Loucy (cell line): ENCODE results near the gene HLA-DOA.

Experiments used
- EZH2phosphoT487 ChIP-seq: fragments of 200-600 bp; IDR thresholded peaks from 2 replicates; pipeline ENCODE4 v1.6.1; 2018; ENCODE audit warnings: antibody characterized with exemption, mild to moderate bottlenecking, moderate library complexity, borderline replicate concordance
- TF ChIP-seq, protein P1 (sequence below): fragments of 200-600 bp; sonication (generic); conservative IDR thresholded peaks from 2 replicates; pipeline ENCODE4 v1.5.1; 2014; ENCODE audit warnings: mild to moderate bottlenecking, antibody characterized with exemption, low read length

DNA sequence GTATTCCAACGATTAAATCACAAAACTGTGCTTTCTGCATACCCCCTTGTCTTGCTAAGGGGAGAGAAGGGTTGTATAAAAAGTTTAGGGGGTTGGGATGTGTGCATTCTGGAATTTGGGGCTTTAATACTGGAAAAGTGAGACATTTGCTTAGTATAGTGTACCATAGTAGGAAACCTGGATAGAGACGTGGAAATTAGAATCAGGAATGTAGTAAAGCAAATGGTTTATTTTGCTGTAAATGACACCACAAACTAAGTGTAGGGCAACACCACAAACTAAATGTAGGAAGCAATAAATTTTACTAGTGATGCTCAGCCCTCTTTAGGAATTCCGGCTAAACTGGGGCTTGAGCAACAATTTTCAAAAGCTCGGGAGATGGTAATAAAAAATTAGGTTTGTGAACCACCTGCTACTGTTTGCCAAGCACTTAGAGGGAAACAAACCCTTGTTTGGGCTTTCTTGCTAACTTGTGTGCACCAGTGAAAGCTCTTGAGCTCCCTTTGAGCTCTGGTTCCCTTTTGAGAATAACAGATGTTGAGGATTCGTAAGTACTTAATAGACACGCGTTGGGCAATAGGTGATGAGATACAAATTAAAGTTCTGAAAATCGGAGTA, 27.2 kb downstream of the HLA-DOA start:
- TF ChIP-seq, protein P1, sequence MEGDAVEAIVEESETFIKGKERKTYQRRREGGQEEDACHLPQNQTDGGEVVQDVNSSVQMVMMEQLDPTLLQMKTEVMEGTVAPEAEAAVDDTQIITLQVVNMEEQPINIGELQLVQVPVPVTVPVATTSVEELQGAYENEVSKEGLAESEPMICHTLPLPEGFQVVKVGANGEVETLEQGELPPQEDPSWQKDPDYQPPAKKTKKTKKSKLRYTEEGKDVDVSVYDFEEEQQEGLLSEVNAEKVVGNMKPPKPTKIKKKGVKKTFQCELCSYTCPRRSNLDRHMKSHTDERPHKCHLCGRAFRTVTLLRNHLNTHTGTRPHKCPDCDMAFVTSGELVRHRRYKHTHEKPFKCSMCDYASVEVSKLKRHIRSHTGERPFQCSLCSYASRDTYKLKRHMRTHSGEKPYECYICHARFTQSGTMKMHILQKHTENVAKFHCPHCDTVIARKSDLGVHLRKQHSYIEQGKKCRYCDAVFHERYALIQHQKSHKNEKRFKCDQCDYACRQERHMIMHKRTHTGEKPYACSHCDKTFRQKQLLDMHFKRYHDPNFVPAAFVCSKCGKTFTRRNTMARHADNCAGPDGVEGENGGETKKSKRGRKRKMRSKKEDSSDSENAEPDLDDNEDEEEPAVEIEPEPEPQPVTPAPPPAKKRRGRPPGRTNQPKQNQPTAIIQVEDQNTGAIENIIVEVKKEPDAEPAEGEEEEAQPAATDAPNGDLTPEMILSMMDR, result no peak
- no peak for TF ChIP-seq EZH2phosphoT487
